HG02798 (cell line): ENCODE data around the gene PVALEF.

ENCODE experiments used
- ATAC-seq: cut with Tn5 transposase; IDR thresholded peaks from one replicate; pipeline ENCODE4 v1.9.1; 2021; ENCODE audit warnings: mild to moderate bottlenecking; ENCODE audit not compliant: unreplicated experiment, poor library complexity

Gene PVALEF

GRCh38 chr17:81165246-81166032 is at the start of gene PVALEF:
TSS of gene PVALEF (plus strand) at chr17:81165507. CDS start at chr17:81181227, 15,720 bp downstream.
- ATAC-seq, result no peak

GRCh38 chr17:81115749-81116464 is 49.4 kb upstream of the PVALEF start:
- no peak for ATAC-seq

- no peak for ATAC-seq
Measured at GRCh38 chr17:81116704-81117103, 48.6 kb upstream of the PVALEF start.

GRCh38 chr17:81117672-81118198 is 47.6 kb upstream of the PVALEF start:
- no peak for ATAC-seq

- ATAC-seq, result no peak
Measured at GRCh38 chr17:81118308-81119221, 46.7 kb upstream of the PVALEF start.

GRCh38 chr17:81119223-81120148 is 45.8 kb upstream of the PVALEF start:
- ATAC-seq, result peak; percentile 43

- ATAC-seq, result no peak
Measured at GRCh38 chr17:81120149-81120484, 45.2 kb upstream of the PVALEF start.

- ATAC-seq, result no peak
Measured at GRCh38 chr17:81120695-81121621, 44.3 kb upstream of the PVALEF start.

GRCh38 chr17:81121841-81122733 is 43.2 kb upstream of the PVALEF start:
- no peak for ATAC-seq

GRCh38 chr17:81123052-81124048 is 42.0 kb upstream of the PVALEF start:
- no peak for ATAC-seq

- no peak for ATAC-seq
Measured at GRCh38 chr17:81124377-81124776, 40.9 kb upstream of the PVALEF start.

GRCh38 chr17:81125573-81126081 is 39.7 kb upstream of the PVALEF start:
- no peak for ATAC-seq

- ATAC-seq, result no peak
Measured at GRCh38 chr17:81126281-81127132, 38.8 kb upstream of the PVALEF start.

GRCh38 chr17:81127133-81127455 is 38.2 kb upstream of the PVALEF start:
- ATAC-seq, result no peak

GRCh38 chr17:81127526-81128177 is 37.7 kb upstream of the PVALEF start:
- ATAC-seq, result no peak
